ENCODE data around the gene FKBP6.

- no peak for TF ChIP-seq CTCF (IDR thresholded peaks at IDR 0.05)
- no peak for TF ChIP-seq POLR2A (IDR thresholded peaks at IDR 0.05)
Observed at GRCh38 chr7:73387221-73387828, 59.4 kb downstream of the FKBP6 start.
